Measurements from ENCODE around the gene UBE2I.

DNA sequence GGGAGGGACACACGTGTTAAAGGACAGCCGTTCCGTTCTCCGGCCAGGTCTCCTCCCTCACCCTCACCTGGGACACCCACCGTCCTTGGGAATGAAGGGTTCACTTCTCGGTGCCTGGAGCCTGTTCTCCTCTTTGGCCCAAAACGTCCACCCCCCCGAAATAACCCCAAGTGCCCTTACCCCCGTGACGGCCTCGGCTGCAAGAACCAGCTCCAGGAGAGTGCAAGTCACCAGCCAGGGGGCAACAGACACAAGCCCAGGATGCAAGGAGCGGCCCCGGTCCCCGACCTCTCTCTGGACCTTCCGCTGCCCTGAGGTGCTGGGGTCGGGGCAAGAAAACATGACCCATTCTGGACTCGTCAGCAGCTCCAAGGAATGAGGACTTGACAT lies 20.0 kb upstream of the UBE2I start:
- TF ChIP-seq, protein P1, sequence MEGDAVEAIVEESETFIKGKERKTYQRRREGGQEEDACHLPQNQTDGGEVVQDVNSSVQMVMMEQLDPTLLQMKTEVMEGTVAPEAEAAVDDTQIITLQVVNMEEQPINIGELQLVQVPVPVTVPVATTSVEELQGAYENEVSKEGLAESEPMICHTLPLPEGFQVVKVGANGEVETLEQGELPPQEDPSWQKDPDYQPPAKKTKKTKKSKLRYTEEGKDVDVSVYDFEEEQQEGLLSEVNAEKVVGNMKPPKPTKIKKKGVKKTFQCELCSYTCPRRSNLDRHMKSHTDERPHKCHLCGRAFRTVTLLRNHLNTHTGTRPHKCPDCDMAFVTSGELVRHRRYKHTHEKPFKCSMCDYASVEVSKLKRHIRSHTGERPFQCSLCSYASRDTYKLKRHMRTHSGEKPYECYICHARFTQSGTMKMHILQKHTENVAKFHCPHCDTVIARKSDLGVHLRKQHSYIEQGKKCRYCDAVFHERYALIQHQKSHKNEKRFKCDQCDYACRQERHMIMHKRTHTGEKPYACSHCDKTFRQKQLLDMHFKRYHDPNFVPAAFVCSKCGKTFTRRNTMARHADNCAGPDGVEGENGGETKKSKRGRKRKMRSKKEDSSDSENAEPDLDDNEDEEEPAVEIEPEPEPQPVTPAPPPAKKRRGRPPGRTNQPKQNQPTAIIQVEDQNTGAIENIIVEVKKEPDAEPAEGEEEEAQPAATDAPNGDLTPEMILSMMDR (IDR thresholded peaks at IDR 0.05), result no peak
- TF ChIP-seq POLR2A (IDR thresholded peaks at IDR 0.05), result no peak
